ENCODE data around the gene PTPRR. TPM values are rescaled to one million over a fixed set of nuclear protein-coding genes. Genes with fewer than 3 reads are reported as not detected.

PTPRR gene
- total RNA-seq, 4 donors from 2014 or later = 0.57 to 2.1 (median 0.84) TPM

DNA sequence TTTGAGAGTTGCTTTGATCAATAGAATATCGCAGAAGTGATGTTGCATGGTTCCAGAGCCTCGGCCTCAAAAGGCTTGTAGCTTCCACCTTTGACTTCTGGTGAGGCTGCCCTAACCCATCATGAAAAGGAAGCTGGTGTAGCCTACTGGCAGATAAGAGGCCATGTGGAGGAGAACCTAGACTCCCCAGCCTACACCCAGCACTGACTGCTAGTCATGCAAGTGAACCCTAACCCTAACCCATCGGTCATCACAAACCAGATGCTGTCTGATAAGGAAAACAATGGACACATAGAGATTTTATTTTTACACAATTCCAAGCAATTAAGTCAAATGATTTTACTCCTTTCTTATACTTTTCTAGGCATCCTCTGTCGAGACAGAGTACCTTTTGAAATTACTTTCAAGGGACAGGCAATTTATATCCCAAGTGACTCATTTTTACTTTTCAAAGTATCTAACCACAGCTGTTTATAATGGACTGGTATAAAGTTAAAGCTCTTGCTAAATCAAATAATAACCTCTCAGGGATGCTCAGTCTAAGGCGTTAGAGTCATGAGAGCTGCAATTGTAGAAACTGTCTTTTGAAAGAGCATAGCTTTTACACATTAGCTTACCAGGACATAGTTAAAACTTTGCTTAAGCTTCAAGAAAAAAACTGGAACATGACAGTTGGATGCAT lies 300.9 kb downstream of the PTPRR start:
- TF ChIP-seq POLR2AphosphoS5 (IDR thresholded peaks at IDR 0.05) (no peak), EP300 (IDR thresholded peaks at IDR 0.05) (no peak), POLR2A (IDR thresholded peaks at IDR 0.05; ENCODE audit: low read depth) (no peak)
- TF ChIP-seq, protein P1, sequence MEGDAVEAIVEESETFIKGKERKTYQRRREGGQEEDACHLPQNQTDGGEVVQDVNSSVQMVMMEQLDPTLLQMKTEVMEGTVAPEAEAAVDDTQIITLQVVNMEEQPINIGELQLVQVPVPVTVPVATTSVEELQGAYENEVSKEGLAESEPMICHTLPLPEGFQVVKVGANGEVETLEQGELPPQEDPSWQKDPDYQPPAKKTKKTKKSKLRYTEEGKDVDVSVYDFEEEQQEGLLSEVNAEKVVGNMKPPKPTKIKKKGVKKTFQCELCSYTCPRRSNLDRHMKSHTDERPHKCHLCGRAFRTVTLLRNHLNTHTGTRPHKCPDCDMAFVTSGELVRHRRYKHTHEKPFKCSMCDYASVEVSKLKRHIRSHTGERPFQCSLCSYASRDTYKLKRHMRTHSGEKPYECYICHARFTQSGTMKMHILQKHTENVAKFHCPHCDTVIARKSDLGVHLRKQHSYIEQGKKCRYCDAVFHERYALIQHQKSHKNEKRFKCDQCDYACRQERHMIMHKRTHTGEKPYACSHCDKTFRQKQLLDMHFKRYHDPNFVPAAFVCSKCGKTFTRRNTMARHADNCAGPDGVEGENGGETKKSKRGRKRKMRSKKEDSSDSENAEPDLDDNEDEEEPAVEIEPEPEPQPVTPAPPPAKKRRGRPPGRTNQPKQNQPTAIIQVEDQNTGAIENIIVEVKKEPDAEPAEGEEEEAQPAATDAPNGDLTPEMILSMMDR (IDR thresholded peaks at IDR 0.05) = no peak
- H3K27me3 ChIP-seq = no peaks in the 10 kb centered on the region
- H3K36me3 ChIP-seq = peaks cover 0 to 6% (median 0%) of the 10 kb centered on the region in 4 donors
- intact Hi-C loops (cut with DNase I) = no loop called here
- H3K27ac ChIP-seq (replicated peaks in 1 of 4) = no peak overlapping the region
- H3K4me3 ChIP-seq = no peak overlapping the region
- no peaks in the 10 kb centered on the region for H3K9me3 ChIP-seq
- DNase-seq (ENCODE audit: extremely low spot score) = no peak
- peaks cover 0 to 5% (median 2%) of the 10 kb centered on the region in 4 donors for H3K4me1 ChIP-seq
- 81% methylated on average over 5 of the region's 5 CpGs for WGBS

DNA sequence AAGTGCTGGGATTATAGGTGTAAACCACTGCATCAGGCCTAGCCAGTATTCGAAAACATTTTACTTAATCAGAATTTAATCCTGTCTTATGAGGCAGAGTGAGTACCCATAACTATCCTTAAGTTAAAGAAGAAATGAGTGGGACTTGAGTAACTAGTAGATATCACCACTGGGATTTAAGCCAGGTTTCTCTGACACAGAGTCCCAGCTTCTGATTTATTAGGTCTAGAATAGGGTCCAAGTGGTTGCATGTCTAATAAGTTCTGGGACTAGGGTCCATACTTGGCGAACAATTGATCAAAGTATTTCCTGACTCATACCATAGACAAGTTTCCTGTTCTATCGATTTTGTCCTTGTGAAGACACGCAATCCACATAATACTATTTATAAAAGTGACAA lies 302.2 kb downstream of the PTPRR start:
- Histone ChIP-seq H3K9me3 (no peaks in the 10 kb centered on the region), H3K36me3 (peaks cover 0 to 6% (median 0%) of the 10 kb centered on the region in 4 donors), H3K27ac (replicated peaks in 1 of 4) (no peak overlapping the region), H3K27me3 (no peaks in the 10 kb centered on the region), H3K4me3 (no peak overlapping the region), H3K4me1 (peaks cover 0 to 5% (median 2%) of the 10 kb centered on the region in 4 donors)
- 91% methylated on average over 4 of the region's 4 CpGs for WGBS
- no peak for DNase-seq (ENCODE audit: extremely low spot score)
- intact Hi-C loops (cut with DNase I) = no loop called here
- TF ChIP-seq EP300 (IDR thresholded peaks at IDR 0.05) (no peak), POLR2AphosphoS5 (IDR thresholded peaks at IDR 0.05) (no peak), POLR2A (IDR thresholded peaks at IDR 0.05; ENCODE audit: low read depth) (no peak)
- TF ChIP-seq, protein P1 (IDR thresholded peaks at IDR 0.05) = no peak

DNA sequence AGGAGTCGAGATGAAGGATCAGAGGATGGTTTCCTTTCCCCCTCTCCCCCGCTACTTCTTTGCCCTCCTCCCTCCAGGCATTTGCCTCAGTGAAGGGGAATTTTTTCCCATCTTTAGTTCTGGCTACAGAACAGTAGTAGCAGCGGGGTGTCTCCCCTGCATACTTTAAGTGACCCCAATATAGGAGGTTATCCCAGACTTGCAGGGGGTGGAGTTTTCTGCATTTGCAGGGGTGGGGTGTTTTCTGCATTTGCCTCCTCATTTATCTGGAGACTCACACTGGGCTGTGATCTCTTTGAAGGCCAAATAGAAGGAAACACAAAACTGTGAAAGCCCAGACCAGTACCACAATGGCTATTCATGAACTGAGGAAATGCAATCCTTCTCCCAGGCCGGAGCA lies 303.1 kb downstream of the PTPRR start:
- 91% methylated on average over 4 of the region's 4 CpGs for WGBS
- intact Hi-C loops (cut with DNase I) = no loop called here
- no peak for DNase-seq (ENCODE audit: extremely low spot score)
- Histone ChIP-seq H3K36me3 (peaks cover 0 to 6% (median 0%) of the 10 kb centered on the region in 4 donors), H3K27me3 (no peaks in the 10 kb centered on the region), H3K4me3 (no peak overlapping the region), H3K27ac (replicated peaks in 1 of 4) (no peak overlapping the region), H3K4me1 (peaks cover 0 to 5% (median 2%) of the 10 kb centered on the region in 4 donors), H3K9me3 (no peaks in the 10 kb centered on the region)
- TF ChIP-seq POLR2AphosphoS5 (IDR thresholded peaks at IDR 0.05) = no peak
- no peak for TF ChIP-seq POLR2A (IDR thresholded peaks at IDR 0.05; ENCODE audit: low read depth)
- TF ChIP-seq, protein P1 (IDR thresholded peaks at IDR 0.05) = no peak

DNA sequence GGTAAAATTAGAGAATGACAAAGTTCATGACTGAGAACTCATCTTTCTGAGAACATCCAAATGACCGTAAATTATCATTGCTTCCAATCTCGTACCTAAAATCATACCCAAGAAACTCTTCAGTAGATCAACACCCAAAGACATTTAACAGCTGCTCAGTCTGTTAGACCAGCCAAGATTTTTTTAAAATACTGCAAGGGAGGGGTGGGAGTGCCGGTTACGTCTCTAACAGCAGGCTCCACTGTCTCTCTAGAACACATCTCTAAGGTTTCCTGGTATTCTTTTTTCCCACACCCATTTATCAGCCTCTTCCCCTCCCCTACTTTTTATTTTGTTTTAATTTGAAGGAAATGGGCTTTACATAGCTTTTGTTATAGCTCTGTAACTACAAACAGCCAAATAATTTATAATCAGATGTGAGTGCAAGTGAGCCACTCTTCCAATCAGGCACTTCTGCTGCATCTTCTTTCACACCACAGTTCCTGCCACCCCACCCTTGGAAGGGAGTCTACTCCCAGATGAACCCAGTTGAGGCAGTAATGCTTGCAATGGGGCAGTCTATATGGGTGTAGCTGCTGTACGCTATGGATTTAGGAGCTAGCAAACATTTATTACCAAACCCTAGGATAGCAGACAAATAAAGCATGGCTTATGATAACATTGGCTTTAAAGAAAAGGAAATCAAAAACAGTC lies 305.2 kb downstream of the PTPRR start:
- peaks cover 0 to 5% (median 2%) of the 10 kb centered on the region in 4 donors for H3K4me1 ChIP-seq
- H3K9me3 ChIP-seq = no peaks in the 10 kb centered on the region
- peaks cover 0 to 3% (median 0%) of the 10 kb centered on the region in 4 donors for H3K27me3 ChIP-seq
- 37% methylated on average over 5 of the region's 5 CpGs for WGBS
- DNase-seq (ENCODE audit: extremely low spot score) = no peak
- H3K36me3 ChIP-seq = no peaks in the 10 kb centered on the region
- H3K27ac ChIP-seq (replicated peaks in 1 of 4) = no peak overlapping the region
- intact Hi-C loops (cut with DNase I) = no loop called here
- TF ChIP-seq POLR2A (IDR thresholded peaks at IDR 0.05; ENCODE audit: low read depth) (no peak), POLR2AphosphoS5 (IDR thresholded peaks at IDR 0.05) (no peak), EP300 (IDR thresholded peaks at IDR 0.05) (no peak)
- TF ChIP-seq, protein P1 (IDR thresholded peaks at IDR 0.05) = no peak
- no peak overlapping the region for H3K4me3 ChIP-seq

Data from esophagus muscularis mucosa (tissue), 4 donors.